Testis (tissue), 2 donors: Measurements from ENCODE around the gene EXD3.

ENCODE experiments used
- POLR2A ChIP-seq: fragments of 450-650 bp; IDR thresholded peaks from one replicate; pipeline ENCODE4 v1.6.1; 2017; ENCODE audit warnings: antibody characterized with exemption, mild to moderate bottlenecking, moderate library complexity
- TF ChIP-seq, protein P1 (sequence below), 3 experiments: fragments of 450-650 bp in 2 of 3; fragments of 200-600 bp in 1 of 3; sonication (generic) in 1 of 3; IDR thresholded peaks; one replicate each; pipeline ENCODE4 v1.5.1; 2016 to 2019; ENCODE audit warnings: antibody characterized with exemption in 3 of 3, mild to moderate bottlenecking in 2 of 3, moderate library complexity in 1 of 3

DNA sequence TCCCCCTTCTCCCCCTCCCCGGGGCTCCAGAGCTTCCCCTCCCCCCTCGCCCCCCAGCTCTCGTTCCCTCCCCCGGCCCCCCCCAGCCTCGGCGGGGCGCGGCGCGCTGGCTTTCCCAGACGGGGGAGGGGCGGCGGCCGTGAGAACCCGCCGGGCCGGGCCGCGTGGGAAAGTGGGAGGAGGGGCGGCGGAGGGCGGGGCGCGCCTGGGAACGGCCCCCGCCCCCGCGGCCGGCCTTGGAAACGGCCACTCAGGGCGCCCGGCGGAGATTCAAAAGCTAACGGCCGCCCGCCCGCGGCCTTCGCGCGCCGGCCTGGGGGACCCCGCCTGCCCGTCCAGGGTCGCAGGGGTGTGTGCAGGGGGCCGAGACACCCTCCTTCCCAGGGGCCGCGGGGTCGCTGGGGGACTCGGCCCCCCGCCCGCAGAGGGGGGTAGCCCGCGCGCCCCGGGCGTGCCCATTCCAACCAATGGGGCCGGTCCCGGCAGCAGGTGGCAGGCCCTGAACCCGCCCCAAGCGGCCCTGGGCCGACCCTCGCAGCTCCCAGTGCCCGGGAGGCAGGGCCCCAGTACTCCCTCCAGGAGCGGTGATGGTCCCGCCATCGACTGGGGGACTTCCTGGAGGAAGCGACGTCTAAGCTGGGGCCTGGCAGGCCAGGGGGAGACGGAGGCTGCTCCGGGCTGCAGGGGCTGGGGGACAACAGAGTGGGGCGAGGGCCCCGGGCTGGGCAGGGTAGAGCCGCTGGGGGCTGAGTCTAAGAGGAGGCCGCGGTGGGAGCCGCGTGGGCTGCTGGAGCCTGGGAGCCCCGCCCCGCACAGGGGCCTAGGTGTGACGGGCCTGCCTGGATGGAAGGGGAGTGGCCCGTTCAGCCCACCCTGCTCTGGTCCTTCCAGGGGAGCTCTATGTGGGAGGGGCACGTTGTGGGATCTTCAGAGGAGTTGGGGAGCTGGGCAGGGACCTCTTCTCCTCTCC is 106.7 kb downstream of the EXD3 start:
- TF ChIP-seq, protein P1, sequence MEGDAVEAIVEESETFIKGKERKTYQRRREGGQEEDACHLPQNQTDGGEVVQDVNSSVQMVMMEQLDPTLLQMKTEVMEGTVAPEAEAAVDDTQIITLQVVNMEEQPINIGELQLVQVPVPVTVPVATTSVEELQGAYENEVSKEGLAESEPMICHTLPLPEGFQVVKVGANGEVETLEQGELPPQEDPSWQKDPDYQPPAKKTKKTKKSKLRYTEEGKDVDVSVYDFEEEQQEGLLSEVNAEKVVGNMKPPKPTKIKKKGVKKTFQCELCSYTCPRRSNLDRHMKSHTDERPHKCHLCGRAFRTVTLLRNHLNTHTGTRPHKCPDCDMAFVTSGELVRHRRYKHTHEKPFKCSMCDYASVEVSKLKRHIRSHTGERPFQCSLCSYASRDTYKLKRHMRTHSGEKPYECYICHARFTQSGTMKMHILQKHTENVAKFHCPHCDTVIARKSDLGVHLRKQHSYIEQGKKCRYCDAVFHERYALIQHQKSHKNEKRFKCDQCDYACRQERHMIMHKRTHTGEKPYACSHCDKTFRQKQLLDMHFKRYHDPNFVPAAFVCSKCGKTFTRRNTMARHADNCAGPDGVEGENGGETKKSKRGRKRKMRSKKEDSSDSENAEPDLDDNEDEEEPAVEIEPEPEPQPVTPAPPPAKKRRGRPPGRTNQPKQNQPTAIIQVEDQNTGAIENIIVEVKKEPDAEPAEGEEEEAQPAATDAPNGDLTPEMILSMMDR (IDR thresholded peaks at IDR 0.05) = no peak
- no peak for TF ChIP-seq POLR2A
